IMR-90 (cell line): ENCODE data around the gene ATRN. TPM values are rescaled to one million over a fixed set of nuclear protein-coding genes. Genes with fewer than 3 reads are reported as not detected.

Experiments used
- ATAC-seq: fragments of 200-7000 bp; cut with Tn5 transposase; 2 replicates; pipeline ENCODE4 v1.9.1; 2020; ENCODE audit warnings: low read depth, mild to moderate bottlenecking, moderate library complexity
- BruUV-seq: library from RNA; stranded (reverse); fragments of 400-500 nt; replicated peaks from 2 replicates; lab custom pipeline; 2021; lab: Mats Ljungman, UMichigan
- CTCF ChIA-PET: fragments of 300-600 bp; formaldehyde crosslinking; extraction: SDS; loops from one replicate; lab custom pipeline; 2021; ENCODE audit warnings: antibody characterized with exemption; lab: Yijun Ruan, JAX
- POLR2A ChIA-PET: fragments of 300-600 bp; sonication (Branson Sonifier 250); formaldehyde crosslinking; loops from one replicate; lab custom pipeline; 2022; ENCODE audit warnings: antibody characterized with exemption; ENCODE audit not compliant: unreplicated experiment; lab: Charles Lee
- DNase-seq: peaks from one replicate; pipeline ENCODE4 v3.0.0; 2013
- H2AFZ ChIP-seq: replicated peaks from 2 replicates; pipeline ENCODE3; 2013; ENCODE audit warnings: low read length, mild to moderate bottlenecking; ENCODE audit not compliant: poor library complexity
- H2AK5ac ChIP-seq: 2 replicates; pipeline ENCODE4 v1.6.1; 2013; ENCODE audit warnings: low read depth, low read length, inconsistent platforms
- H2AK9ac ChIP-seq: replicated peaks from 2 replicates; pipeline ENCODE3; 2013; ENCODE audit warnings: mild to moderate bottlenecking, low read depth, low read length, moderate library complexity; ENCODE audit not compliant: poor library complexity
- H2BK120ac ChIP-seq: 2 replicates; pipeline ENCODE4 v1.6.1; 2013; ENCODE audit warnings: low read depth, low read length, inconsistent platforms
- H2BK15ac ChIP-seq: 3 replicates; pipeline ENCODE4 v1.6.1; 2013; ENCODE audit warnings: low read depth, low read length, inconsistent platforms
- H2BK20ac ChIP-seq: 2 replicates; pipeline ENCODE4 v1.6.1; 2013; ENCODE audit warnings: low read depth, mild to moderate bottlenecking, inconsistent platforms, low read length, moderate library complexity
- H2BK5ac ChIP-seq: 2 replicates; pipeline ENCODE4 v1.6.1; 2013; ENCODE audit warnings: mild to moderate bottlenecking, low read depth, low read length, inconsistent platforms; ENCODE audit not compliant: poor library complexity, severe bottlenecking
- H3K14ac ChIP-seq: replicated peaks from 2 replicates; pipeline ENCODE4 v1.6.1; 2013; ENCODE audit warnings: low read depth, low read length, inconsistent platforms
- H3K18ac ChIP-seq: 2 replicates; pipeline ENCODE4 v1.6.1; 2013; ENCODE audit warnings: low read depth, low read length, control low read depth
- H3K23ac ChIP-seq: 2 replicates; pipeline ENCODE4 v1.6.1; 2013; ENCODE audit warnings: low read depth, low read length, inconsistent platforms
- H3K27ac ChIP-seq: 2 replicates; pipeline ENCODE4 v1.5.1; 2013; ENCODE audit warnings: mild to moderate bottlenecking, control low read depth, low read length; ENCODE audit not compliant: insufficient read depth
- H3K27me3 ChIP-seq: 2 replicates; pipeline ENCODE4 v1.6.1; 2013; ENCODE audit warnings: low read length; ENCODE audit not compliant: control insufficient read depth, insufficient read depth
- H3K36me3 ChIP-seq: 2 replicates; pipeline ENCODE4 v1.6.1; 2013; ENCODE audit warnings: low read length, mixed read lengths; ENCODE audit not compliant: control insufficient read depth, insufficient read depth
- H3K4ac ChIP-seq: 2 replicates; pipeline ENCODE4 v1.6.1; 2013; ENCODE audit warnings: low read depth, low read length, inconsistent platforms
- H3K4me1 ChIP-seq: 2 replicates; pipeline ENCODE4 v1.6.1; 2013; ENCODE audit warnings: low read length, mixed read lengths; ENCODE audit not compliant: control insufficient read depth, insufficient read depth
- H3K4me2 ChIP-seq: 2 replicates; pipeline ENCODE4 v1.6.1; 2013; ENCODE audit warnings: low read depth, mild to moderate bottlenecking, control low read depth, low read length, moderate library complexity
- H3K4me3 ChIP-seq: 2 replicates; pipeline ENCODE4 v1.5.1; 2013; ENCODE audit warnings: low read depth, mild to moderate bottlenecking, control low read depth, low read length, moderate library complexity; ENCODE audit not compliant: insufficient read depth
- H3K56ac ChIP-seq: 2 replicates; pipeline ENCODE4 v1.6.1; 2013; ENCODE audit warnings: low read length, inconsistent platforms; ENCODE audit not compliant: insufficient read depth; ENCODE audit errors: extremely low read depth
- H3K79me1 ChIP-seq, 2 experiments: 2 replicates each; pipeline ENCODE4 v1.6.1; 2013; ENCODE audit warnings: low read length in 2 of 2, inconsistent platforms in 1 of 2, low read depth in 1 of 2
- H3K9ac ChIP-seq: 2 replicates; pipeline ENCODE4 v1.6.1; 2013; ENCODE audit warnings: low read depth, low read length, control low read depth
- H3K9me1 ChIP-seq: 2 replicates; pipeline ENCODE4 v1.6.1; 2013; ENCODE audit warnings: low read length, inconsistent platforms; ENCODE audit not compliant: insufficient read depth
- H3K9me3 ChIP-seq: 2 replicates; pipeline ENCODE4 v1.6.1; 2013; ENCODE audit warnings: low read length; ENCODE audit not compliant: control insufficient read depth, insufficient read depth
- H4K20me1 ChIP-seq: 2 replicates; pipeline ENCODE4 v1.6.1; 2013; ENCODE audit warnings: low read length, inconsistent platforms; ENCODE audit not compliant: insufficient read depth
- H4K5ac ChIP-seq: 2 replicates; pipeline ENCODE4 v1.6.1; 2013; ENCODE audit warnings: mild to moderate bottlenecking, low read depth, low read length, control low read depth
- H4K8ac ChIP-seq, 2 experiments: 2 replicates each; pipeline ENCODE4 v1.6.1; 2013; ENCODE audit warnings: low read depth in 2 of 2, low read length in 2 of 2, control low read depth in 1 of 2, inconsistent platforms in 1 of 2
- H4K91ac ChIP-seq: 2 replicates; pipeline ENCODE4 v1.6.1; 2013; ENCODE audit warnings: low read depth, low read length, inconsistent platforms; ENCODE audit not compliant: insufficient read depth
- BHLHE40 ChIP-seq: fragments of 150-350 bp; IDR thresholded peaks from 2 replicates; pipeline ENCODE4 v1.6.1; 2016; ENCODE audit warnings: mild to moderate bottlenecking, low read depth, low read length
- CEBPB ChIP-seq: IDR thresholded peaks from 2 replicates; pipeline ENCODE4 v1.6.1; 2012; ENCODE audit warnings: low read depth, low read length, improper control_type of control experiment
- FOS ChIP-seq: fragments of 150-350 bp; IDR thresholded peaks from 2 replicates; pipeline ENCODE4 v1.6.1; 2016; ENCODE audit warnings: low read depth, low read length
- MAZ ChIP-seq: IDR thresholded peaks from 2 replicates; pipeline ENCODE4 v1.6.1; 2012; ENCODE audit warnings: low read depth, mild to moderate bottlenecking, low read length, improper control_type of control experiment, moderate library complexity, borderline replicate concordance
- RAD21 ChIP-seq: IDR thresholded peaks from 2 replicates; pipeline ENCODE4 v1.6.1; 2012; ENCODE audit warnings: low read length, improper control_type of control experiment
- RFX5 ChIP-seq: IDR thresholded peaks from 2 replicates; pipeline ENCODE4 v1.8.0; 2012; ENCODE audit warnings: low read depth, mild to moderate bottlenecking, low read length, moderate library complexity
- USF2 ChIP-seq: fragments of 150-350 bp; IDR thresholded peaks from 2 replicates; pipeline ENCODE4 v1.6.1; 2017; ENCODE audit warnings: mild to moderate bottlenecking, antibody characterized with exemption, low read length, low read depth
- WGBS, 2 experiments: methylation state at CpG; one replicate each; pipeline versions ENCODE4 v1.1.5 to v1.1.7; 2013; ENCODE audit warnings: missing lambda C conversion rate in 2 of 2; ENCODE audit not compliant: insufficient read length in 1 of 2; ENCODE audit errors: extremely low coverage in 2 of 2; 5-methylcytosine and 5-hydroxymethylcytosine counted together
- dilution Hi-C: fragments of 300-500 bp; cut with HindIII; formaldehyde crosslinking; loops from one replicate; pipeline ENCODE4 v1.14.3; 2018; ENCODE audit warnings: low sequenced_read_pairs; ENCODE audit not compliant: unreplicated experiment
- in situ Hi-C: fragments of 300-500 bp; cut with MboI; formaldehyde crosslinking; loops from 3 replicates; pipeline ENCODE4 v1.14.3; 2019; ENCODE audit warnings: low sequenced_read_pairs, inconsistent platforms, mixed read lengths
- intact Hi-C: fragments of 100-400 bp; cut with micrococcal nuclease; formaldehyde crosslinking; loops from 2 replicates; pipeline ENCODE4 v1.10.0; 2022
- polyA plus RNA-seq, 3 experiments: library from polyadenylated mRNA; depleted of rRNA; stranded (reverse); fragments of >200 nt; gene quantifications; 2 replicates each; pipeline ENCODE4 v1.2.3, GENCODE V29; 2012; ENCODE audit warnings: low replicate concordance in 1 of 3
- total RNA-seq: library from RNA; depleted of rRNA; stranded (reverse); fragments of >200 nt; gene quantifications from 2 replicates; pipeline ENCODE4 v1.2.3, GENCODE V29; 2012

ATRN gene
- total and polyA plus RNA-seq, 2 of the 4 experiments (the other 2 are of a cell fraction), result 32.3 to 46.2 TPM

GRCh38 chr20:3494218-3494617 lies 23.4 kb downstream of the ATRN start:
- no TSS peak for BruUV-seq
- ATAC-seq (no peak), DNase-seq (no peak)
- H2BK20ac ChIP-seq, result no peak overlapping the region
- H4K20me1 ChIP-seq, result peaks cover 5% of the 10 kb centered on the region; the same call in 1 of the 2 replicates
- in situ Hi-C loops (no loop called here), intact Hi-C loops (no loop called here), dilution Hi-C loops (no loop called here)
- ChIA-PET CTCF (no interaction called here), POLR2A (no interaction called here)
- H2AFZ ChIP-seq, result no peak overlapping the region
- no peak overlapping the region for H3K23ac ChIP-seq
- no peak overlapping the region for H4K8ac ChIP-seq
- peaks cover 20 to 41% of the 10 kb centered on the region in 2 experiments for H3K79me1 ChIP-seq
- H3K9me1 ChIP-seq, result peaks cover 5% of the 10 kb centered on the region
- H2BK15ac ChIP-seq, result no peak overlapping the region
- no peak overlapping the region for H3K4me2 ChIP-seq
- no peak overlapping the region for H3K9ac ChIP-seq
- H2BK120ac ChIP-seq, result no peak overlapping the region
- no peaks in the 10 kb centered on the region for H3K4me1 ChIP-seq
- no peak overlapping the region for H2AK5ac ChIP-seq
- no peak overlapping the region for H3K18ac ChIP-seq
- TF ChIP-seq BHLHE40 (no peak), RAD21 (no peak), MAZ (no peak), CEBPB (no peak), USF2 (no peak), FOS (no peak), RFX5 (no peak)
- no peak overlapping the region for H3K14ac ChIP-seq
- peaks cover 10% of the 10 kb centered on the region for H3K9me3 ChIP-seq
- peaks cover 3% of the 10 kb centered on the region for H3K36me3 ChIP-seq
- H3K4ac ChIP-seq, result no peak overlapping the region
- H3K56ac ChIP-seq, result no peak overlapping the region
- no peak overlapping the region for H4K5ac ChIP-seq
- no peak overlapping the region for H4K91ac ChIP-seq
- 100% methylated on average over 1 of the region's 1 CpG; no CpG with 5 or more reads in 1 of the 2 experiments for WGBS, 2 experiments
- no peak overlapping the region for H3K4me3 ChIP-seq
- H2AK9ac ChIP-seq, result no peak overlapping the region
- H3K27ac ChIP-seq, result no peak overlapping the region
- H2BK5ac ChIP-seq, result no peak overlapping the region
- no peaks in the 10 kb centered on the region for H3K27me3 ChIP-seq
